Measurements from ENCODE around the gene SLC26A9. TPM values are rescaled to one million over a fixed set of nuclear protein-coding genes. Genes with fewer than 3 reads are reported as not detected.

Gene SLC26A9
- total and polyA plus RNA-seq, 9 donors, result 0.04 to 0.22 (median 0.08) TPM

GRCh38 chr1:205983925-205984725, 40.9 kb upstream of the SLC26A9 start:
- H3K27ac ChIP-seq (ENCODE audit: low read length), result no peak overlapping the region

GRCh38 chr1:205981257-205981656, 38.0 kb upstream of the SLC26A9 start:
- no peak overlapping the region for H3K27ac ChIP-seq (ENCODE audit: low read length)
- H3K4me1 ChIP-seq (ENCODE audit: control insufficient read depth, insufficient read depth, low read length), result peaks cover 22% of the 10 kb centered on the region
- DNase-seq, result no peak
- H3K36me3 ChIP-seq (ENCODE audit: control insufficient read depth, insufficient read depth, low read length), result peaks cover 30% of the 10 kb centered on the region
- H3K9me3 ChIP-seq (replicated peaks; ENCODE audit: control insufficient read depth, low read depth, low read length), result no peaks in the 10 kb centered on the region
- H3K27me3 ChIP-seq (ENCODE audit: control insufficient read depth, insufficient read depth, low read length), result no peaks in the 10 kb centered on the region
- WGBS (ENCODE audit: insufficient coverage), result no CpG with 5 or more reads among the region's 1 CpG
- H3K4me3 ChIP-seq (ENCODE audit: low read length), result no peak overlapping the region

More at GRCh38 chr1:205983925-205984725, 40.9 kb upstream of the SLC26A9 start:
- no peak overlapping the region for H3K4me3 ChIP-seq (ENCODE audit: low read length)
- no peaks in the 10 kb centered on the region for H3K9me3 ChIP-seq (replicated peaks; ENCODE audit: control insufficient read depth, low read depth, low read length)
- WGBS (ENCODE audit: insufficient coverage), result 35% methylated on average over 8 of the region's 14 CpGs
- peak; percentile 91 for DNase-seq
- H3K27me3 ChIP-seq (ENCODE audit: control insufficient read depth, insufficient read depth, low read length), result no peaks in the 10 kb centered on the region
- peaks cover 23% of the 10 kb centered on the region for H3K36me3 ChIP-seq (ENCODE audit: control insufficient read depth, insufficient read depth, low read length)
- peaks cover 25% of the 10 kb centered on the region for H3K4me1 ChIP-seq (ENCODE audit: control insufficient read depth, insufficient read depth, low read length)

- 51% methylated on average over 3 of the region's 3 CpGs for WGBS (ENCODE audit: insufficient coverage)
- Histone ChIP-seq H3K4me3 (ENCODE audit: low read length) (no peak overlapping the region), H3K27ac (ENCODE audit: low read length) (no peak overlapping the region), H3K27me3 (ENCODE audit: control insufficient read depth, insufficient read depth, low read length) (no peaks in the 10 kb centered on the region), H3K4me1 (ENCODE audit: control insufficient read depth, insufficient read depth, low read length) (peaks cover 26% of the 10 kb centered on the region), H3K9me3 (replicated peaks; ENCODE audit: control insufficient read depth, low read depth, low read length) (no peaks in the 10 kb centered on the region), H3K36me3 (ENCODE audit: control insufficient read depth, insufficient read depth, low read length) (peaks cover 30% of the 10 kb centered on the region)
- DNase-seq, result no peak
Measured at GRCh38 chr1:205980237-205980870, 37.1 kb upstream of the SLC26A9 start.

DNA sequence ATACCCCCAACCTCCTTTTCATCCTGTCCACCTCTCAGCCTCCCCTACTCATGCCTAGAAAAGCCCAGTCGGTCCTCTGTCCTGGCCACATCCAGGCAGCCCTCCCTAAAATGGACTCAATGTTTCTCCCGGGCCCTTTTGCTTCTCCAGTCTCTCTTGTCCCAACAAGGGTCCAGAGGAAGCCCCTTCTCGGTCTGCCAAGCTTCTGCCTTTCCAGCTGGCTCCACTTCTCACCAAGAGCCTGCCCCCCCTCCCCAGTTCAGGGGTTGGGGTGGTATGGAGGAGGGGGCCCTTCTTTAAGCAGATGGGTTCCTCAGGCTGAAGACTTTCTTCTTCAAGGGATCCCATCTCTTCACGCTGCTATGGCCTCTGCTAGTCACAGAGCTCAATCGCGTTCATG, 36.0 kb upstream of the SLC26A9 start:
- peaks cover 27% of the 10 kb centered on the region for H3K36me3 ChIP-seq (ENCODE audit: control insufficient read depth, insufficient read depth, low read length)
- no peak for DNase-seq
- peaks cover 20% of the 10 kb centered on the region for H3K4me1 ChIP-seq (ENCODE audit: control insufficient read depth, insufficient read depth, low read length)
- H3K4me3 ChIP-seq (ENCODE audit: low read length), result no peak overlapping the region
- no peak overlapping the region for H3K27ac ChIP-seq (ENCODE audit: low read length)
- 84% methylated on average over 3 of the region's 6 CpGs for WGBS (ENCODE audit: insufficient coverage)
- H3K27me3 ChIP-seq (ENCODE audit: control insufficient read depth, insufficient read depth, low read length), result no peaks in the 10 kb centered on the region
- H3K9me3 ChIP-seq (replicated peaks; ENCODE audit: control insufficient read depth, low read depth, low read length), result no peaks in the 10 kb centered on the region

GRCh38 chr1:205978676-205979075, 35.4 kb upstream of the SLC26A9 start:
- Histone ChIP-seq H3K4me3 (ENCODE audit: low read length) (no peak overlapping the region), H3K4me1 (ENCODE audit: control insufficient read depth, insufficient read depth, low read length) (peaks cover 14% of the 10 kb centered on the region), H3K27me3 (ENCODE audit: control insufficient read depth, insufficient read depth, low read length) (no peaks in the 10 kb centered on the region), H3K36me3 (ENCODE audit: control insufficient read depth, insufficient read depth, low read length) (peaks cover 26% of the 10 kb centered on the region), H3K27ac (ENCODE audit: low read length) (no peak overlapping the region), H3K9me3 (replicated peaks; ENCODE audit: control insufficient read depth, low read depth, low read length) (no peaks in the 10 kb centered on the region)
- no peak for DNase-seq
- WGBS (ENCODE audit: insufficient coverage), result 64% methylated on average over 6 of the region's 7 CpGs

- Histone ChIP-seq H3K27ac (ENCODE audit: low read length) (no peak overlapping the region), H3K36me3 (ENCODE audit: control insufficient read depth, insufficient read depth, low read length) (peaks cover 20% of the 10 kb centered on the region), H3K9me3 (replicated peaks; ENCODE audit: control insufficient read depth, low read depth, low read length) (no peaks in the 10 kb centered on the region), H3K4me1 (ENCODE audit: control insufficient read depth, insufficient read depth, low read length) (peaks cover 14% of the 10 kb centered on the region), H3K4me3 (ENCODE audit: low read length) (no peak overlapping the region), H3K27me3 (ENCODE audit: control insufficient read depth, insufficient read depth, low read length) (no peaks in the 10 kb centered on the region)
- peak; percentile 91 for DNase-seq
- no CpG with 5 or more reads among the region's 2 CpGs for WGBS (ENCODE audit: insufficient coverage)
Measured at GRCh38 chr1:205977402-205978014, 34.3 kb upstream of the SLC26A9 start.

DNA sequence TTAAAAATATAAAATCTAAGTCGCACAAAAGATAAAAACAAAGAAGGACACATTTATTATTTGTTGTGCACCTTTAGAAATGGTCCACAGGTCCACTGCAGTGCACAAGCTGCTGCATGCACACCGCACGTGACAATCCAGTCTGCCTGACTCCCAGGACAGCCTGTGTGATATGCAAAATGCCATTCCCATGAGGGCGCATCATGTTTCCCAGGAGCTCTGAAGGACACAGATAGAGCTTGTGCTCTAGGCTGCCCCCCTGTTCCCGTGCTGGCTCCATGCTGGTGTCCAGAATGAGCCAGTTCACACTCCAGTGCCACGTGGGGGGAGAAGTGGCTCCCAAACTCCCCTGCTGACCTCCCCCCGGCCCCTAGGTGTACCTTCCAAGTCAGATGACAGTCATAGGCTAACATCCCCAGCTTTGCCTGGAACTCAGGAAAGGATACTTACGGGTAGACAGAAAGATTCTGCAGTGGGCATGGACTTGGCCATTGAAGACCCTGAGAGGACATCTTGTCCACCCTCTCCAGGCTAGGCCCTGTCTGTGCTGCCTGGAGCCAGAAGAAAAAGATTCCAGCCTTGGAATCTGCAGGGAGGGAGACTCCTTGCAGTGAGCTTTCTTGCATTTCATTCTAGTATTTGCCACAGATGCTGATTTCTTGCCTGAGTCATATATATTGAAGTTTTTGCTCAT, 33.6 kb upstream of the SLC26A9 start:
- H3K27ac ChIP-seq (ENCODE audit: low read length), result no peak overlapping the region
- no peak overlapping the region for H3K4me3 ChIP-seq (ENCODE audit: low read length)
- H3K4me1 ChIP-seq (ENCODE audit: control insufficient read depth, insufficient read depth, low read length), result peaks cover 14% of the 10 kb centered on the region
- WGBS (ENCODE audit: insufficient coverage), result 64% methylated on average over 3 of the region's 8 CpGs
- peak; percentile 64 for DNase-seq
- no peaks in the 10 kb centered on the region for H3K9me3 ChIP-seq (replicated peaks; ENCODE audit: control insufficient read depth, low read depth, low read length)
- peaks cover 14% of the 10 kb centered on the region for H3K36me3 ChIP-seq (ENCODE audit: control insufficient read depth, insufficient read depth, low read length)
- no peaks in the 10 kb centered on the region for H3K27me3 ChIP-seq (ENCODE audit: control insufficient read depth, insufficient read depth, low read length)

GRCh38 chr1:205976036-205976435, 32.8 kb upstream of the SLC26A9 start:
- H3K4me1 ChIP-seq (ENCODE audit: control insufficient read depth, insufficient read depth, low read length), result peaks cover 14% of the 10 kb centered on the region
- H3K9me3 ChIP-seq (replicated peaks; ENCODE audit: control insufficient read depth, low read depth, low read length), result no peaks in the 10 kb centered on the region
- H3K4me3 ChIP-seq (ENCODE audit: low read length), result no peak overlapping the region
- H3K27ac ChIP-seq (ENCODE audit: low read length), result no peak overlapping the region
- H3K27me3 ChIP-seq (ENCODE audit: control insufficient read depth, insufficient read depth, low read length), result no peaks in the 10 kb centered on the region
- WGBS (ENCODE audit: insufficient coverage), result no CpG with 5 or more reads among the region's 4 CpGs
- H3K36me3 ChIP-seq (ENCODE audit: control insufficient read depth, insufficient read depth, low read length), result peaks cover 12% of the 10 kb centered on the region
- no peak for DNase-seq

- no peak for DNase-seq
Measured at GRCh38 chr1:205975387-205975998, 32.2 kb upstream of the SLC26A9 start.

More at GRCh38 chr1:205975387-205975998, 32.2 kb upstream of the SLC26A9 start:
- 82% methylated on average over 12 of the region's 15 CpGs for WGBS (ENCODE audit: insufficient coverage)
- Histone ChIP-seq H3K27ac (ENCODE audit: low read length) (no peak overlapping the region), H3K4me1 (ENCODE audit: control insufficient read depth, insufficient read depth, low read length) (peaks cover 14% of the 10 kb centered on the region), H3K27me3 (ENCODE audit: control insufficient read depth, insufficient read depth, low read length) (no peaks in the 10 kb centered on the region), H3K4me3 (ENCODE audit: low read length) (no peak overlapping the region), H3K36me3 (ENCODE audit: control insufficient read depth, insufficient read depth, low read length) (peaks cover 12% of the 10 kb centered on the region), H3K9me3 (replicated peaks; ENCODE audit: control insufficient read depth, low read depth, low read length) (no peaks in the 10 kb centered on the region)

Data from muscle of leg (tissue), 11 donors.